GM12801 (cell line): ENCODE measurements around the gene WIPF3.

Source experiments
- CTCF ChIP-seq: IDR thresholded peaks from one replicate; pipeline ENCODE4 v1.5.1; 2011; ENCODE audit warnings: control low read depth; ENCODE audit not compliant: insufficient read length; ENCODE audit errors: extremely low read depth

The WIPF3 gene

GRCh38 chr7:29843093-29843492, 36.8 kb downstream of the WIPF3 start:
- TF ChIP-seq CTCF = no peak

- no peak for TF ChIP-seq CTCF
Observed at GRCh38 chr7:29843726-29844125, 37.4 kb downstream of the WIPF3 start.

- no peak for TF ChIP-seq CTCF
Observed at GRCh38 chr7:29844559-29844958, 38.3 kb downstream of the WIPF3 start.

- TF ChIP-seq CTCF = no peak
Observed at GRCh38 chr7:29847496-29847895, 41.2 kb downstream of the WIPF3 start.

- TF ChIP-seq CTCF = no peak
Observed at GRCh38 chr7:29847916-29848315, 41.6 kb downstream of the WIPF3 start.

- TF ChIP-seq CTCF = no peak
Observed at GRCh38 chr7:29848941-29849340, 42.6 kb downstream of the WIPF3 start.

- no peak for TF ChIP-seq CTCF
Observed at GRCh38 chr7:29851487-29851886, 45.2 kb downstream of the WIPF3 start.

- TF ChIP-seq CTCF = no peak
Observed at GRCh38 chr7:29852457-29852856, 46.1 kb downstream of the WIPF3 start.
